NK-92 treated with Interleukin-12 subunit alpha and Interleukin-12 subunit beta, amount 100 ng/mL, for 24 hours (cell line): ENCODE results near the gene PGAM4.
"Not testable (repeated sequence)": the region's sequence is repeated elsewhere in the genome, so short reads cannot be mapped to it uniquely, and the experiment has no call there.

ENCODE experiments used
- DNase-seq: peaks from one replicate; lab custom pipeline; 2025; lab: John Stamatoyannopoulos, UW

The PGAM4 gene

DNA sequence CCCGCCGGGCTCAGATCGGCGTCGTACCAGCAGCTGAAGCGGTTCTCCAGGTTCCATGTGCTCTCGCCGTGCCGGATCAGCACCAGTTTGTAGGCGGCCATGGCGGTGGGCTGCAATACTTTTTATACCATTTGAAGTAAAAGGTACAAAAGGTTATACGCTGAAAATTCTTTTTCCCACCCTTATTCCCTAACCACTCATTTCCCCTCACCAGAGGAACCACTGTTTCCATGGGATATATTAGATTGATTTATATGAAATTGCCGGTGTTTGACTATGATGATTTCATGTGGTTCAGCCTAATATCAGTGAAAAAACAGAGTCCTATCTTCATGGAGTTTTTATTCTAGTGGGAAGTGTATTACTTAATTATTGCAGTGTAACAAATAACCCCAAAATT, at the start of gene PGAM4:
Gene PGAM4, minus strand, starts transcription at position 101 of the 400 bp plus-strand sequence. Its CDS starts 0 bp downstream, at position 101.
- DNase-seq = no peak

DNA sequence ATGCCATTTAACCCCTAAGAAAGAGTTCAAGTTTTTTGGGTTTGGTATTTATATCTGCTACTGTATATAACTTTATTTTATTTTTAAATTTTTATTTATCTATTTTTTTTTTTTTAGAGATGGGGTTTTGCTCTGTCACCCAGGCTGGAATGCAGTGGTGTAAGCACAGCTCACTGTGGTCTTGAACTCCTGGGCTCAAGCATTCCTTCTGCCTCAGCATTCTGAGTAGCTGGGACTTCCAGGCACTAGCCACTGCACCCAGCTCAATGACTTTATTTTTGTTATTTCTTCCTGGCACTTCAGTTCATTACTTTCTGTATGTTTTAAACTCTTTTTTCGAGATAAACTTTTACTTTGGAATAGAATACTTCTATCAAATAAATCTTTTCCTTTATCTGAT, 42.4 kb upstream of the PGAM4 start:
- DNase-seq = no peak

DNA sequence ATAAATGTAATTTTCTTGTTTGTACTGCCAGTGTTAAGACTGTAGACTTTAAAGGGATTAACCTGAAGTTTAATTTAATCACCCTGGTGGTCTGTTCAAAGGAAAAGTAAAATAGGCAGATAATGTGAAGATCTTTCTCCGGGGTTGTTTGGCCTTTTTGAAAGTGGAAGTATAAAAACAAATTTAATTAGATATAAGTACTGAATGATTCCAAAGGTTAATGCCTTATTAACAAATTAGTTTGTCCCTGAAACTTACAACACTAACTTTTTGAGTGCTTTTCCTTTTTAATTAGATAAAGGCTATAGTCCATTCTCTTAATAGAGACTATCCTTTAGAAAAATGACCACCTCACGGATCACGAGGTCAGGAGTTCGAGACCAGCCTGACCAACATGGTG, 10.4 kb upstream of the PGAM4 start:
- no peak for DNase-seq

DNA sequence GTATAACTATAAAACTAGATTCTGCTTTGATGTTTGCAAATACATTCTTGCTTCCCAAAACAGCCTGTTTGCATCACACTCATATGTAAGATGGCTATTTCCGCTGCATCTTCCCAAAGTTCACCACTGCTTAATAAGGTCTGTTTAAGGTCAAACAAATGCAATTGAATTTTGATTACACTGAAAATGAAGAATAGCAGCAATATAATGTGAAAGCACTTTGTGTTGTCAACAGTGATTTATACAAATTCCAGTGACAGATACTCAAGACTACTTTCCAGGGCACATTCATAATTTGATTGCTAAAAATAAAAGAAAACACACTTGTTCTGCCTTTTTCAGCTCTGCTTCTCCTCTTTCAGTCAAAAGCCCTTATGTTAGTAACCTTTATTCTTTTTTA, 8.1 kb upstream of the PGAM4 start:
- DNase-seq = no peak

DNA sequence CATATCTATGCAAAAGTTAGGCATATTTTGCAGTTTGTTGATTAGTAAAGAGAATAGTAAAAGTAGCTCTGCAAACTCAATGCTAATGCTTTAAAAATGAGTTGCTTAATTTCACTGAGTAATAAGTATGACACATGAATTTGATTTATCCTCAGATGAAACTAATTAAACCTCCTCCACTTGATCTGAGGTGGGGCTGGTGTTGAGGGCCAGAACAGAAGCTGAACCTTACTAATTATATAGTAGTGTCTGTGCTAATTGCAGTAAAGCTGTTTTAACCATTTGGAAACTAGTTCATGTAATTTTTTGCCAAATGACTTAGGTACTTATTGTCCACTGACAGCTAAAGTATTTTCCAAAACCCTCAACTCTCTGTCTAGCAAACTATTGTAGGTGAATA, 7.7 kb upstream of the PGAM4 start:
- no peak for DNase-seq

DNA sequence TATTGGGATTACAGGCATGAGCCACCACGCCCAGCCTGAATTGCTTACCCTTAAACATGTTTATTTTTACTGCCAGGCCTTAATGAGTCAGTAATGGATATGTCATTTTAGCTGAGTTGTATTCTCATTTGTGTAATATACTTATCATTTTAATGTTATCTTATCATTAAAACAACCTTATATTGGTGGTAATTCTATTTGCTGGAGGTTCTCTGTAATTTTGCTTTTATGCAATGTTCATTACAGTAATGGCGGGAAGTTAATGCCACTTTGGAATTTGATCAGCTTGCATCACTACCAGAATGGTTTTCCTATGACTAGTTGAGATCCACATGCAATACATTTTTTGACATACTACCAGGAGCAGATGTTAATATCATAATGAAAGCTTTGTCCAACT, 6.3 kb upstream of the PGAM4 start:
- DNase-seq = no peak

DNA sequence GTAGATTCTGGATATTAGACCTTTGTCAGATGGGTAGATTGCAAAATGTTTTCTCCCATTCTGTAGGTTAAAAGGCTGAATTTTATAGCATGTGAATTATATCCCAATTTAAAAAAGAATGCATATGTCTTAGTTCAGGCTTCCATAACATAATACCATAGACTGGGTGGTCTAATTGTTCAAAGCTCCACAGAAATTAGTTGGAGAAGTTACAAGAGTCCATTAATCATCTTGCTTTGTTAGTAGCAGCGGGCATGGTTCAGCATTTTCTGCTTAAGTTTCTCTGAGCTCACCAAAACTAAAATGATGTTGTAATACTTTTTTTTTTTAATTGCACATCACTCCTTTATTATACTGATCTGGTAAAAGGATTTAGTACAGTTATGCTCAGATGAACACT, 1.8 kb downstream of the PGAM4 start:
- DNase-seq = no peak

DNA sequence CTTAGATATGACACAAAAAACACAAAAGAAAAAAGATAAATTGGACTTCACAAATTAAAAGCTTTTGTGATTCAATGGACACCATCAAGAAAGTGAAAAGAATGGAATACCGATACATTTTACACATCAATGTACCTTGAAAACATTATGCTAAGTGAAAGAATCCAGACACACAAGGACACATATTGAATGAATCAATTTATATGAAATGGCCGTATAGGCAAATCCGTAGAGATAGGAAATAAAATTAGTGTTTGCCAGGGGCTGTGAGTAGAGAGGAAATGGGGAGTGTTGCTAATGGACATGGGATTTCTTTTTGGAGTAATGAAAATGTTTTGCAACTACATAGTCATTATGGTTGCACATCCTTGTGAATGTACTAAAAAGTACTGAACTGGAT, 3.1 kb downstream of the PGAM4 start:
- DNase-seq = no peak

DNA sequence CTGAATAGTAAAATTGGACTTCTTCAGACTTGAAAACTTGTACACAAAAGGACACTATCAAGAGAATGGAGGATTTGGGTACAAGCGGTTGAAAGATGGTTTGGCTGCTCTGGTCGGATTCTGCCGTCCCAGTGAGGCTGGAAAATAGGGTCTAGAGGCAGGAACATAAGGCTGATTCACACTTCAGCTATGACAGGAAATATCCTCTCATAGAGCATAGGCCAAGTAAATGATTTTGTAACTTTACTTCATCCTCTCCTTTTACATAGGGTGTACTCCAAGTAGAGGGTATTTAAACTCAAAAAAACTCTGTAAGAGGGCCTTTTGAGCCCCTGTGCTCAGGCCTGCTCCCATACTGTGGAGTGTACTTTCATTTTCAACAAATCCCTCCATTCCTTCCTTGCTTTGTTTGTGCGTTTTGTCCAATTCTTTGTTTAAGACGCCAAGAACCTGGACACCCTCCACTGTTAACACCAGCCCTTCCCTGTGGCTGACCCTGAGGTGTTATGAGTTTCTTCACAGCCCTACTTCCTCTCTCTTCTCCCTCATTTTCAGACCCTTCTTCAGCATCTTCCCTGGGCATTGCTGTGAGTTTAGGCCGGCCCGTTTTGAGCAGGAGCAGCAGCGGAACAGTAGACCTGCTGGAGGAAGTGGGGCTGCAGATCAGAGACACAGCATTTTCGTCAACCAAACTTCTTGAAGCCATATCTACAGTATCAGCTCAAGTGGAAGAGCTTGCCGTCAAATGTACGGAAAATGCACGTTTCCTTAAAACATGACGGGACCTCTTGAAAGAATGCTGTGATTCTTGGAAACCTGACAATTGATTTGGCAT, 7.2 kb downstream of the PGAM4 start:
- no peak for DNase-seq

DNA sequence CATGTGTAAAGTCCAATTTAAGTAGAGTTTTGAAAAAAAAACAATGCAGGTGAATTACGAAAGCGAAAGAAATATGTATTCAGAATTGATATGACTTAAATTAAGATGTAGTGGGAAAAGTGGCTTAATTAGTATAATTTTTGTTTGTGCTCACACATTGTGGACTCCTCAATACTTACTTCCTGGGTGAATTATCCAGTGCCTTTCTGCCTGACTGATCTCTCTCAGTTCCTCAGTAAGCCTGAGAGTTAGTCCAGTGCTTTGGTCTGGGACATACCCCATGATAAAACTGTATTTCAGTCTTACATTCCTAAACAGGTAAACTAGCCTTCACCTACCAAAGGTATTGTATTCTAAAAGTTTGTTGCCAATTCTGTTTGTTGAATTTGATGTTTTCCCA, 8.4 kb downstream of the PGAM4 start:
- no peak for DNase-seq

DNA sequence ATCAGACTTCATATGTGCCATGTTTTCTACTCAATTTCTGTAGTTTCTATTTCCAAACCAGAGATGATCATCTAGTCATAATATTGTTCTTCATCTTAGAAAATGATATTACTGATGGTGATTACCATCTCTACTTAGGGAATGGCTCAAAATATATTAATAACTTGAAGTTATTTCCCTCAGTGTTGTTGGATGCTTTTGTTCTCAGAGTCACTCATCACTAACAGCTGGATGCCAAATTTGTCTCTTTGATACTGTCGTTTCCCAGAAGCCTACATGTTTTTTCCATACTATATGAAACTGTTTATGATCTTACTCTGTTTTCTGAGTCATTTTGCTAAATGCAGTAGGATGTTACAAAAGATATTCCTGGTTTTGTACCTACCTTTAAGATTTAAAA, 8.9 kb downstream of the PGAM4 start:
- DNase-seq = no peak

DNA sequence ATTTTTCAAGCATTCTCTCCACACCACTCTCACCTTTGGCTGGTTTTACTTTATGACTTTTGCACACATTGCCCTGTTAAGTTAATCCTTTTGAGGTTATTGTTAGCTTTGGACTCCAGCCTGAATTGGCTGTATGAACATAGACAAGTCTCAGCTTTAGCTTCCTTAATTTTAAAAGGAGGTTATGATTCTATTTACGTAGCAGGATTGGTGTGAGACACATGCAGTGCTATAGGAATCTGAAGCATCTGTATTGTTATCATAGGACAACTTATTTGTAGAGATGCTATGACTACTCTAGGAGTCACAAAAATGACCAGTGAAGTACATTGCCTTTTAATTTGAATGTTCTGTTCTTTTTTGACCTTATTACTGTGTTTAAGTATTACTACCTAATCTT, 15.7 kb downstream of the PGAM4 start:
- DNase-seq = no peak

DNA sequence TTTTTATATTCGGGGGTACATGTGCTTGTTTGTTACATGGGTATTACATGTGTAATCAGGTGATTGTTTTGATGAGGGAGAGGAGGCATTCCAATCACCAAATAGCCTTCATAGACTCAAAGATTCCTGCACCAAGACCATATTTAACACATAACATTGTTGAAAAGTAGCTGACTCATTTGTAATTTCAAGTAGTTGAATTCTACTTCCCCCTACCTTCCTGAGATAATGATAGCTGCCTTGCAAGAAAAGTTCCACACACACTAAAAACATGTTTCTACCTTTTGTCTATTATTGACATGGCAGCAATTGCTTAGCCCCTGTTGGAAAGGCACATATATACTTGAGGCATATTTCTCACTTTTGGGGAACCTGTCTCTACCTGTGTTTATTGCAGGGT, 16.1 kb downstream of the PGAM4 start:
- DNase-seq = no peak

DNA sequence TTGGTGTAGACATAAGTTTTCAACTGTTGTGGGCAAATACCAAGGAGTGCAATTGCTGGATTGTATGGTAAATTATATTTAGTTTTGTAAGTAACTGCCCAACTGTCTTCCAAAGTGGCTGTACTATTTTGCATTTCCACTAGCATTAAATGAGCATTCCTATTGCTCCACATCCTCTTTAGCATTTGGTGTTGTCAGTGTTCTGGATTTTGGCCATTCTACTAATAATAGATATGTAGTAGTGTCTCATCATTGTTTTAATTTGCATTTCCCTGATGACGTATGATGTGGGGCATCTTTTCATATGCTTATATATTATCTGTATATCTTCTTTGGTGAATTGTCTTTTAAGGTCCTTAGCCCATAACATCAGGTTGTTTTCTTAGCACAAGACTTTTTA, 17.3 kb downstream of the PGAM4 start:
- DNase-seq = no peak

DNA sequence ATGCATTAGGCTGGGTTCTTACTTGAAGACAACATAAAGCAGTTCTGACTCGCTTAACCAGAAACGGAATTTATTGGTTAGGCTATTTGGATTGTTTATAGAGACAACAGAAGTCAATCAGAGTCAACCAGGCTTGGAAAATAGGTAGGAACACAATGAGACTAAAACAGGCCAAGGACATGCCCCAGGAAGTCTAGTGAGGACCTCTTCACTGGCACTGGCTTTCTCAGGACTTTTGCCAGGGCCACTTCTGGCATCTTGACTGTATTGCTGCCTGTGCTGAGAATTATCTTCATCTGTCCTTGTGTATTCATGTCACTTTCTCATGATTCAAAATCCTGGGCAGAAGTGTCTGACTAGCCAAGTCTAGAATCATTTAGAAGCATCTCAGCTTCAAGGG, 19.6 kb downstream of the PGAM4 start:
- DNase-seq = no peak

DNA sequence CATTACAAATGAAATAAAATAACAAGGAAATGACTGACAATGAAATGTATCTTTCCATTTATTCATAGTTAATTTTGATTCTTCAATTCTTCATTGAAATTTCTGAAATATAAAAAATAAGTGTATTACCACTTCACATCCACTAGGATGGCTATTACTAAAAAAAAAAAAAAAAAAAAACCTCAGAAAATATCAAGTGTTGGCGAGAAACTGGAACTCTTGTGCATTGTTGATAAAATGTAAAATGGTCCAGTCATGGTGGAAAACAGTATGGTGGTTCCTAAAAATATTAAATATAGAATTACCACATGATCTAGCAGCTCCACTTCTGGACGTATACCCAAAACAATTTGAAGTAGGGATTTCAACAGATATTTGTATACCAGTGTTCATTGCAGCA, 22.9 kb downstream of the PGAM4 start:
- DNase-seq = no peak

DNA sequence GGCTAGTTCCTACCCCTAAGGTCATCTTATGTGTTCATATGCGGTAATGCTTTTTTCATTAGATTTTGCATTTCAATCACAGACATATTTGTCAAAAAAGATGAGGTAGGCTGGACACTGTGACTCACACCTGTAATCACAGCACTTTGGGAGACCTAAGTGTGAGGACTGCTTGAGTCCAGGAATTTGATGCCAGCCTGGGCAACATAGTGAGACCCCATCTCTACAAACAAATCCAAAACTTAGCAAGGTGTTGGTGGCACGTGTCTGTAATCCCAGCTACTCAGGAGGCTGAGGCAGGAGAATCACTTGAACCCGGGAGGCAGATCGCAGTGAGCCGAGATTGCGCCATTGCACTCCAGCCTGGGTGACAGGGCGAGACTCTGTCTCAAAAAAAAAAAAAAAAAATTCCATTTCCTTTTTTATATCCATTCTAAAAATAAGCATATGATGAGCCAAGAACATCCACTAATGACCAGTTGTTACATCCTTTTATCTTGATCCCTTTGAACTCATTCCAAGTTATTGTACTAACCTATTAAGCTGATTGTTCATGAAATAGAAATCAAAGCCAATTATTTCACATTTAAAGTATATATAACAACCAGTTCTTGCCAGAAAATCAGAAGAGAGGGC, 23.4 kb downstream of the PGAM4 start:
- no peak for DNase-seq

DNA sequence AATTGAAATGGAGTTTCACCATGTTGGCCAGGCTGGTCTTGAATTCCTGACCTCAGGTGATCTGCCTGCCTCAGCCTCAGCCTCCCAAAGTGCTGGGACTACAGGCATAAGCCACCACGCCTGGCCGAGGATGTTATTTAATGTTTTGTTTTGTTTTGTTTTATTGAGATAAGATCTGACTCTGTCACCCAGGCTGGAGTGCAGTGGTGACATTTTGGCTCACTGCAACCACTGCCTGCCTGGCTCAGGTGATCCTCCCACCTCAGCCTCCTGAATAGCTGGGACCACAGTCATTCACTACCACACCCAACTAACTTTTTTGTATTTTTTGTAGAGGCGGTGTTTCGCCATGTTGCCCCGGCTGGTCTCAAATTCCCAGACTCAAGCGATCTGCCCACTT, 24.4 kb downstream of the PGAM4 start:
- DNase-seq = not testable (repeated sequence)

DNA sequence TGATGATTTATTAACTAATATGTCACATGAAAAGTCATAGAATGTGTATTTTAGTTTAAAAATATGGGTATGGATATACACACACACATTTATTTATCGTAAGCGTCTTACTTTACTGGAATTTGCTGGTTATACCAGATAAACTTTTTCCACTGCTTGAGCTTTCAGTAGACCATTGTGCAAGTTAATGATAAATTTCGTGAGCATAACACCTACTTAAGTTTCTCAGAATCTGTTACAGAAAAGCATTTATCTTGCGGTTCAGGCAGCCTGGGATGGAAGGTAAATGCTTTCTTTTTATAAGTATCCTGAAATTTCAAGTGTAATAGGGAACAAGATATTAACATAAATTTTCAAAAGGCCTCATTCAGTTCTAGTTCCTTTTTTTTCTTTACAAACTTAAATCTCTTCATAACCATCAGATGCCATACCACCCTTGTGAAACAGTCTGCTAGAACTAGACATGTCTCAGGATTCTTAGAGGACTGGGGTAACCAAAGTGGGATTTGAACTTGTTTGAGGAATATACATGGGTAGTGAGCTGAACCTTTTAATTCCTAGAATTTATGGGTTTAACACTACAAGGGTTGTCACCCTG, 31.3 kb downstream of the PGAM4 start:
- DNase-seq = no peak

DNA sequence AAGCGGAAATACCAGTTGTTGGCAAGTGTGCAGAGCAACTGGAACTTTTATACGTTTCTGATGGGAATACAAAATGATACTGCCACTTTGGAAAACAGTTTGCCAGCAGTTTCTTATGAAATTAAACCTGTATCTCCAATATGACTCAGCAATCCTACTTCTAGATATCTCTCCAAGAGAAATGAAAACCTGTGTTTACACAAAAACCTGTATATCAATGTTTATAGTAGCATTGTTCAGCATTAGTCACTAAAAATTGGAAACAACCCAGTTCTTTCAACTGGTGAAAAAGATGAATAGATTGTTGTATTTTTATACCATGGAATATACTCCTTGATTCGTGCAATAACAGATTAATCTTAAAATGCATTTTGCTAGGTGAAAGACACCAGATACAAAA, 32.1 kb downstream of the PGAM4 start:
- DNase-seq = no peak

DNA sequence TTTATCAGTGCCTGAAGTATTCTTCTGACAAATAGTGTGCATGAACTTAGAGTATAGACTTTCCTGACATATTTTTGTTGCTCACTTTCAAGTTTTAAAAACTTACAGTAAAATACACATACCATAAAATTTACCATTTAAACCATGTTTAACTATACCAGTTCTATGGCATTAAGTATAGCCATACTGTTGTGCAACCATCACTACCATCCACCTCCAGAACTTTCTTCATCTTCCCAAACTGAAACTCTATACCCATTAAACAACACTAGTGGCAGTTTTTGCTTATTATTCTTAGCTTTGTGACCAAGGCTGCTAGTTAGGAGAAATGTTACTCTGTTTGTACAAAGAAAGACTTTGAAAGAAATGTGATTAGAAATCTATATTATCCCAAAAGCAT, 33.1 kb downstream of the PGAM4 start:
- no peak for DNase-seq

DNA sequence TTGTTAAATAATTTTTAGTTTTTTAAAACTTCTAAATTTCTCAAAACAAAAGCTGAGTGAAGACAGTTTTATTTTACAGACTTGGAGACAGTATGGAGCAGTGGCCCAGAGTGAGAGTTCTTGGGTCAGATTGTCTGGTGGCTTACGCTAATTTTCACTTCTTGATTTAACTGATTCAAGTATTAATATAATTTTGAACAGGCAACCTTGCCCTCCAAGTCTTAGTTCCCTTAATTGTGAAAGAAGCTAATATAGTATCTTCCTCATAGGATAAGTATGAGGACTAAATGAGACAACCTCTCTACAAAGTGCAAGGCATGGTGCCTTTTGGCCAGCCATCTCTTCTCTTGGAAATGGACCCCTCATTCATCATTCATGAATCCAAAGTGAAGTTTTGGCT, 33.6 kb downstream of the PGAM4 start:
- no peak for DNase-seq

DNA sequence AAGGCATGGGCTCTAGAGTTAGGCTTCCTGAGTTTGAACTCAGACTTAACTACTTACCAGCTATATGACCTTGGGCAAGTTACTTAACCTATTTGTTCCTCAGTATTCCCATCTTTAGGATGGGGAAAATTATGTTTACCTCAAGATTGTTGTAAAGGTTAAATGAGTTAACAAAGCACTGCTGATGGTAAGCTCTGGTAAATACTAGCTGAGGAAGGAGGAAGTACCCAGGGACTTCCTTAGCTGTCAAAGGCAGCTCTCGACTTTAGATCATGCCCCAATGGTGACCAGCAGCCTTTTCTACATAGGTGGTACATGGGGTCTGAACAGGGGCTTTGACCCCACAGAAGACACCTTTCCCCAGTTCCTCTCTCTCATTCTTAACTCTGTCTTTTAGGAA, 38.9 kb downstream of the PGAM4 start:
- no peak for DNase-seq

DNA sequence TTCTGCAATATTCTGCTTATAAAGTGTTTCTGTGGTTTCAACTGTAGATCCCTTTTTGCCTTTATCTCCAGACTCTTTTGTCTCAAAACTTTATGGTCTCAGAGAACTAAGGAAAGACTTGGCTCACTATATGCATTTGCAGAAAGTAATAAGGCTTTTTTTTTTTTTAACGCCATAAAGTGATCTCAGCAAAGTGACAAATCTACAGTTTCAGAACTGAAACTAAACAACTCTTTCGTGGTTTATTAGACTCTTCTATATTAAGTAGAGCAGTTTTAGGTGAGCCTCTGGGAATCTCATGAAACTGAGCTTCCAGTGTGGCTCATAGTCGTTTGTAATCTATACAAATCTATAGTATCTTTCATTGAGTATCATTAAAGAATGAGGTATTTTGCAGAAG, 43.7 kb downstream of the PGAM4 start:
- DNase-seq = no peak
